Peyer's patch (tissue), 4 donors: ENCODE measurements around the gene MUC21.

Experiments
- CTCF ChIP-seq, 6 experiments: fragments of 450-650 bp in 4 of 6; fragments of 200-600 bp in 2 of 6; sonication (generic) in 1 of 6; IDR thresholded peaks; one replicate each; pipeline ENCODE4 v1.5.1; 2017 to 2019; ENCODE audit warnings: antibody characterized with exemption in 6 of 6, mild to moderate bottlenecking in 3 of 6, moderate library complexity in 1 of 6
- POLR2A ChIP-seq, 2 donors: fragments of 450-650 bp; IDR thresholded peaks; one replicate each; pipeline ENCODE4 v1.5.1; 2017; ENCODE audit warnings: antibody characterized with exemption in 2 of 2, mild to moderate bottlenecking in 2 of 2, moderate library complexity in 2 of 2

GRCh38 chr6:30945281-30945680, 38.2 kb upstream of the MUC21 start:
- TF ChIP-seq CTCF (IDR thresholded peaks at IDR 0.05) (no peak), POLR2A (IDR thresholded peaks at IDR 0.05) (no peak)
